GM12875 (cell line): ENCODE data around the gene NKX2-8.

Experiments used
- H3K4me3 ChIP-seq: one replicate; pipeline ENCODE4 v1.5.1; 2011; ENCODE audit warnings: low read depth, low read length, control low read depth
- CTCF ChIP-seq: IDR thresholded peaks from 2 replicates; pipeline ENCODE4 v1.5.1; 2011; ENCODE audit warnings: low read depth, mild to moderate bottlenecking, control low read depth, inconsistent platforms, low read length, moderate library complexity, borderline replicate concordance; ENCODE audit not compliant: insufficient read depth

Gene NKX2-8

GRCh38 chr14:36588119-36588518 lies 5.7 kb upstream of the NKX2-8 start:
- H3K4me3 ChIP-seq = no peak overlapping the region
- TF ChIP-seq CTCF = no peak

GRCh38 chr14:36585100-36585499 lies 2.7 kb upstream of the NKX2-8 start:
- TF ChIP-seq CTCF = no peak
- no peak overlapping the region for H3K4me3 ChIP-seq

GRCh38 chr14:36583893-36584811 lies 1.7 kb upstream of the NKX2-8 start:
- no peak for TF ChIP-seq CTCF
- no peak overlapping the region for H3K4me3 ChIP-seq

GRCh38 chr14:36583242-36583892 lies 953 bp upstream of the NKX2-8 start:
- no peak overlapping the region for H3K4me3 ChIP-seq
- no peak for TF ChIP-seq CTCF

- TF ChIP-seq CTCF = no peak
- no peak overlapping the region for H3K4me3 ChIP-seq
These were observed 444 bp upstream of the NKX2-8 start for GRCh38 chr14:36582874-36583241.

GRCh38 chr14:36580856-36581831 lies 1.3 kb downstream of the NKX2-8 start:
- no peak for TF ChIP-seq CTCF
- H3K4me3 ChIP-seq = no peak overlapping the region
